Transverse colon (tissue), 4 donors: ENCODE measurements around the gene PLXND1. TPM values are rescaled to one million over a fixed set of nuclear protein-coding genes. Genes with fewer than 3 reads are reported as not detected.

Experiments used
- DNase-seq: peaks from one replicate; pipeline ENCODE4 v3.0.0-alpha.2; 2019
- H3K27ac ChIP-seq, 4 donors: fragments of 200-600 bp; sonication (generic); 2 replicates each; pipeline ENCODE4 v1.5.1; 2016 to 2018; ENCODE audit warnings: inconsistent platforms in 4 of 4
- H3K27me3 ChIP-seq: fragments of 200-600 bp; sonication (generic); 2 replicates; pipeline ENCODE4 v1.5.1; 2017; ENCODE audit warnings: inconsistent platforms
- H3K36me3 ChIP-seq, 4 donors: fragments of 200-600 bp; sonication (generic); 2 replicates each; pipeline ENCODE4 v1.5.1; 2017 to 2019; ENCODE audit warnings: inconsistent platforms in 4 of 4
- H3K4me1 ChIP-seq, 4 donors: fragments of 200-600 bp; sonication (generic); 2 replicates each; pipeline ENCODE4 v1.5.1; 2017 to 2020; ENCODE audit warnings: inconsistent platforms in 4 of 4
- H3K4me3 ChIP-seq, 4 donors: fragments of 200-600 bp; sonication (generic); 1 replicate in 1 of 4; 2 replicates in 3 of 4; pipeline versions ENCODE4 v1.5.1 to v1.6.1; 2017 to 2019; ENCODE audit warnings: inconsistent platforms in 4 of 4
- H3K9me3 ChIP-seq, 2 donors: fragments of 200-600 bp; sonication (generic); 2 replicates each; pipeline ENCODE4 v1.5.1; 2017 to 2019; ENCODE audit warnings: inconsistent platforms in 2 of 2
- CTCF ChIP-seq, 5 experiments: fragments of 200-600 bp in 3 of 5; fragments of 450-650 bp in 2 of 5; sonication (generic) in 3 of 5; IDR thresholded peaks; 1 replicate in 2 of 5; 2 replicates in 3 of 5; pipeline ENCODE4 v1.5.1; 2016 to 2017; ENCODE audit warnings: antibody characterized with exemption in 5 of 5, inconsistent platforms in 3 of 5, mild to moderate bottlenecking in 2 of 5, moderate library complexity in 1 of 5
- EP300 ChIP-seq: sonication (generic); formaldehyde crosslinking; IDR thresholded peaks from one replicate; pipeline ENCODE4 v1.6.1; 2017; ENCODE audit warnings: antibody characterized with exemption, low read depth
- POLR2A ChIP-seq: fragments of 450-650 bp; IDR thresholded peaks from one replicate; pipeline ENCODE4 v1.6.1; 2016; ENCODE audit warnings: antibody characterized with exemption, mild to moderate bottlenecking, moderate library complexity
- POLR2AphosphoS5 ChIP-seq, 3 donors: sonication (generic); formaldehyde crosslinking; IDR thresholded peaks; one replicate each; pipeline ENCODE4 v1.6.1; 2016; ENCODE audit warnings: antibody characterized with exemption in 3 of 3
- WGBS, 2 donors: methylation state at CpG; one replicate each; pipeline ENCODE4 v1.1.5; 2018; ENCODE audit warnings: low coverage in 1 of 2; 5-methylcytosine and 5-hydroxymethylcytosine counted together
- in situ Hi-C, 4 donors: fragments of 200-750 bp; cut with MboI; loops; one replicate each; pipeline versions ENCODE4 v1.15.0 to v1.15.1; 2017; ENCODE audit warnings: low sequenced_read_pairs in 3 of 4, low pct_ligation_motif_present in 1 of 4, low pct_unique_long_range_greater_than_20kb in 1 of 4
- intact Hi-C: fragments of 100-400 bp; cut with DNase I; formaldehyde crosslinking; loops from one replicate; pipeline ENCODE4 v1.15.1; 2023; ENCODE audit warnings: low total_unique reads
- total RNA-seq, 4 donors: library from RNA; depleted of rRNA; stranded (reverse); fragments of >200 nt; gene quantifications; one replicate each; pipeline ENCODE4 v1.1.0, GENCODE V29; 2016

The PLXND1 gene
- total RNA-seq, 4 donors from 2014 or later = 26.4 to 71.8 (median 35.8) TPM

- H3K36me3 ChIP-seq = no peaks in the 10 kb centered on the region
- peaks cover 10 to 53% (median 24%) of the 10 kb centered on the region in 4 donors for H3K4me1 ChIP-seq
- intact Hi-C loops = no loop called here
- peak overlapping the region in 2 of 4 donors; percentile 28 to 34 for H3K27ac ChIP-seq
- DNase-seq = no peak
- no peak for TF ChIP-seq POLR2AphosphoS5 (IDR thresholded peaks at IDR 0.05)
- TF ChIP-seq EP300 = no peak
- TF ChIP-seq CTCF (IDR thresholded peaks at IDR 0.05) = no peak
- no peak for TF ChIP-seq POLR2A
- H3K27me3 ChIP-seq = no peaks in the 10 kb centered on the region
- WGBS, 2 donors = 61% methylated on average over 11 of the region's 11 CpGs; no CpG with 5 or more reads in 1 of the 2 donors
- in situ Hi-C loops = no loop called here
- H3K4me3 ChIP-seq = no peak overlapping the region
- H3K9me3 ChIP-seq = no peaks in the 10 kb centered on the region
Measured at GRCh38 chr3:129557548-129557894, 49.0 kb downstream of the PLXND1 start.

DNA sequence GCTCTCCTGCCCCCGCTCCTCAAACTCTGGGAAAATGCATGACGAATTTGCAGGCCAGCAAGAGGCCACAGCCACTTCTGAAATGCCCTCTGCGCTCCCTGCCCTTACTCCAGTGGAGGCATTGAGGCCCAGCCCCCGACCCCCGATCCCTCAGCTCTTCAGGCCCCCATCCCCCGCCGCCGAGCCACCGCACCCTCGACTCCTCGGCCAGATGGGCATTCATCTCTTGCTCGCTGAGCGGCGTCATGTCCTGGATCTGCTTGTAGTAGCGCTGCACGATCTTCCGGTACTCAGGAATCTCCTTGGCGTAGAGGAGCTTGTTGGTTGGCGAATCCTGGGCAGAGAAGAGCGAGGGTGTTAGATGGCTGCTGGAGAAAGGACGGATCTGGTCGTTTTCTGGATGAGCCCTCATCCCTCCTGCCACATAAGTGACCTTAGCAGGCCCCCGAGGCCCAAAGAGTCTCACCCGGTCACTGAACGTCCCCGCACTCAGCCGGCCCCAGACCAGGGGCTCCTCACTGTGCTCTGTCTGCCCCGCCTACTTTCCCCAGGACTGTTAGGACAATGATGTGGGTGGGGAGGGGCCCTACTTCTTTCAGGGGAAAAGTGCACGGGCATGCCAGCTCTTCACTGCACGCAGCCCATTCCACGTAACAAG lies 49.5 kb downstream of the PLXND1 start:
- Histone ChIP-seq H3K9me3 (no peaks in the 10 kb centered on the region), H3K27me3 (no peaks in the 10 kb centered on the region), H3K36me3 (no peaks in the 10 kb centered on the region), H3K4me3 (no peak overlapping the region), H3K27ac (no peak overlapping the region), H3K4me1 (peaks cover 10 to 53% (median 24%) of the 10 kb centered on the region in 4 donors)
- intact Hi-C loops = no loop called here
- TF ChIP-seq POLR2A = no peak
- no peak for TF ChIP-seq CTCF (IDR thresholded peaks at IDR 0.05)
- TF ChIP-seq POLR2AphosphoS5 (IDR thresholded peaks at IDR 0.05) = no peak
- TF ChIP-seq EP300 = no peak
- no peak for DNase-seq
- in situ Hi-C loops = no loop called here
- whole genome bisulfite sequencing, 2 donors = 90% methylated on average over 31 of the region's 31 CpGs; no CpG with 5 or more reads in 1 of the 2 donors

- no peak overlapping the region for H3K27ac ChIP-seq
- intact Hi-C loops = no loop called here
Measured at GRCh38 chr3:129556358-129556695, 50.1 kb downstream of the PLXND1 start.

More at GRCh38 chr3:129556358-129556695, 50.1 kb downstream of the PLXND1 start:
- Histone ChIP-seq H3K36me3 (no peaks in the 10 kb centered on the region), H3K4me1 (peaks cover 7 to 46% (median 18%) of the 10 kb centered on the region in 4 donors), H3K4me3 (no peak overlapping the region), H3K27me3 (no peaks in the 10 kb centered on the region), H3K9me3 (no peaks in the 10 kb centered on the region)
- no peak for DNase-seq
- TF ChIP-seq CTCF (IDR thresholded peaks at IDR 0.05) (no peak), POLR2AphosphoS5 (IDR thresholded peaks at IDR 0.05) (no peak), EP300 (no peak), POLR2A (no peak)
- in situ Hi-C loops = no loop called here
- 83% methylated on average over 15 of the region's 15 CpGs; no CpG with 5 or more reads in 1 of the 2 donors for WGBS, 2 donors
